GM23338 (cell line): ENCODE data around the gene AP4E1. TPM values are rescaled to one million over a fixed set of nuclear protein-coding genes. Genes with fewer than 3 reads are reported as not detected.

ENCODE experiments used
- ATAC-seq: fragments of 200-7000 bp; cut with Tn5 transposase; 3 replicates; pipeline ENCODE4 v1.9.1; 2020
- DNase-seq: peaks from one replicate; pipeline ENCODE4 v3.0.0-alpha.2; 2015; ENCODE audit warnings: low spot score
- H2AFZ ChIP-seq: fragments of 200-600 bp; sonication (generic); 2 replicates; pipeline ENCODE4 v1.8.0; 2016; ENCODE audit warnings: antibody characterized with exemption, mild to moderate bottlenecking, moderate library complexity
- H3F3A ChIP-seq: fragments of 200-600 bp; sonication (generic); replicated peaks from 2 replicates; pipeline ENCODE4 v1.8.0; 2017; ENCODE audit warnings: antibody characterized with exemption, mixed run types, low read depth
- H3K27ac ChIP-seq: fragments of 200-600 bp; sonication (generic); 2 replicates; pipeline ENCODE4 v1.6.1; 2016; ENCODE audit warnings: low read depth
- H3K27me3 ChIP-seq: fragments of 200-600 bp; sonication (generic); 2 replicates; pipeline ENCODE4 v1.8.0; 2016; ENCODE audit warnings: mild to moderate bottlenecking, mixed run types, moderate library complexity; ENCODE audit not compliant: insufficient read depth
- H3K36me3 ChIP-seq: fragments of 200-600 bp; sonication (generic); 2 replicates; pipeline ENCODE4 v1.8.0; 2016; ENCODE audit warnings: mild to moderate bottlenecking; ENCODE audit not compliant: insufficient read depth
- H3K4me1 ChIP-seq: fragments of 200-600 bp; sonication (generic); 2 replicates; pipeline ENCODE4 v1.8.0; 2016; ENCODE audit warnings: mild to moderate bottlenecking, moderate library complexity; ENCODE audit not compliant: insufficient read depth
- H3K4me2 ChIP-seq: fragments of 200-600 bp; sonication (generic); 2 replicates; pipeline ENCODE4 v1.7.1; 2017; ENCODE audit warnings: mixed run types
- H3K4me3 ChIP-seq: fragments of 200-600 bp; sonication (generic); 2 replicates; pipeline ENCODE4 v1.6.1; 2016; ENCODE audit warnings: mixed run types
- H3K79me2 ChIP-seq: fragments of 200-600 bp; sonication (generic); replicated peaks from 2 replicates; pipeline ENCODE4 v1.8.0; 2017; ENCODE audit warnings: mild to moderate bottlenecking; ENCODE audit not compliant: insufficient read depth
- H3K9me2 ChIP-seq: fragments of 200-600 bp; sonication (generic); 2 replicates; pipeline ENCODE4 v1.8.0; 2017; ENCODE audit not compliant: insufficient read depth
- H4K20me1 ChIP-seq: fragments of 200-600 bp; sonication (generic); replicated peaks from 2 replicates; pipeline ENCODE4 v1.8.0; 2017; ENCODE audit warnings: mild to moderate bottlenecking; ENCODE audit not compliant: insufficient read depth
- H3K27ac Mint-ChIP-seq: 2 replicates; pipeline ENCODE4 v1.8.0; 2020; ENCODE audit warnings: inconsistent platforms, mild to moderate bottlenecking, moderate library complexity, mixed read lengths
- H3K27me3 Mint-ChIP-seq: 3 replicates; pipeline ENCODE4 v1.8.0; 2022; ENCODE audit warnings: low read depth, mild to moderate bottlenecking, moderate library complexity, mixed read lengths, inconsistent platforms; ENCODE audit not compliant: insufficient read depth, poor library complexity
- H3K36me3 Mint-ChIP-seq: 3 replicates; pipeline ENCODE4 v1.8.0; 2021; ENCODE audit warnings: low read depth, mild to moderate bottlenecking, inconsistent platforms, moderate library complexity, mixed read lengths
- H3K4me1 Mint-ChIP-seq: 3 replicates; pipeline ENCODE4 v1.8.0; 2020; ENCODE audit warnings: mild to moderate bottlenecking, inconsistent platforms, mixed read lengths
- H3K4me3 Mint-ChIP-seq: 3 replicates; pipeline ENCODE4 v1.8.0; 2021; ENCODE audit warnings: moderate library complexity, mild to moderate bottlenecking, inconsistent platforms, mixed read lengths
- H3K9me3 Mint-ChIP-seq: 3 replicates; pipeline ENCODE4 v1.8.0; 2020; ENCODE audit warnings: moderate library complexity, mild to moderate bottlenecking, inconsistent platforms, mixed read lengths
- CREB1 ChIP-seq: fragments of 250-450 bp; sonication (Bioruptor Pico); IDR thresholded peaks from 2 replicates; pipeline ENCODE4 v1.5.0; 2020; ENCODE audit warnings: low read depth, mild to moderate bottlenecking, moderate library complexity
- EZH2 ChIP-seq: fragments of 200-600 bp; sonication (generic); IDR thresholded peaks from one replicate; pipeline ENCODE4 v1.8.0; 2017; ENCODE audit warnings: antibody characterized with exemption, mild to moderate bottlenecking, low read depth; ENCODE audit not compliant: unreplicated experiment
- EZH2phosphoT487 ChIP-seq: fragments of 200-600 bp; sonication (generic); IDR thresholded peaks from one replicate; pipeline ENCODE4 v1.8.1; 2018; ENCODE audit warnings: antibody characterized with exemption; ENCODE audit not compliant: unreplicated experiment
- JUNB ChIP-seq: IDR thresholded peaks from one replicate; pipeline ENCODE4 v1.6.1; 2016; ENCODE audit warnings: antibody characterized with exemption; ENCODE audit not compliant: unreplicated experiment
- STAT1 ChIP-seq: IDR thresholded peaks from one replicate; pipeline ENCODE4 v1.6.1; 2016; ENCODE audit warnings: antibody characterized with exemption; ENCODE audit not compliant: unreplicated experiment
- ZNF114 ChIP-seq: fragments of 250-450 bp; sonication (Bioruptor Pico); IDR thresholded peaks from 2 replicates; pipeline ENCODE4 v1.5.0; 2020; ENCODE audit warnings: mild to moderate bottlenecking, moderate library complexity
- ZNF331 ChIP-seq: fragments of 250-450 bp; sonication (Bioruptor Pico); IDR thresholded peaks from 2 replicates; pipeline ENCODE4 v1.5.0; 2020; ENCODE audit warnings: low read depth, mild to moderate bottlenecking, moderate library complexity
- polyA plus RNA-seq: library from polyadenylated mRNA; unstranded; fragments of >200 nt; fragmentation: Nextera tagmentation; extraction: Ambion mirVana; gene quantifications from 2 replicates; pipeline ENCODE4 v1.2.1, GENCODE V29; 2016
- total RNA-seq: library from RNA; depleted of rRNA; stranded (reverse); fragments of >200 nt; shearing (Covaris generic); gene quantifications from 2 replicates; pipeline ENCODE4 v1.2.3, GENCODE V29; 2014
- TF ChIP-seq, protein P1 (sequence below): fragments of 250-450 bp; sonication (Bioruptor Pico); IDR thresholded peaks from 2 replicates; pipeline ENCODE4 v1.5.0; 2020; ENCODE audit warnings: mild to moderate bottlenecking, moderate library complexity
- TF ChIP-seq, protein P2 (sequence below): IDR thresholded peaks from one replicate; pipeline ENCODE4 v1.6.1; 2018; ENCODE audit warnings: antibody characterized with exemption; ENCODE audit not compliant: unreplicated experiment
- TF ChIP-seq, protein P3 (sequence below): IDR thresholded peaks from 2 replicates; pipeline ENCODE4 v1.6.1; 2016; ENCODE audit warnings: antibody characterized with exemption

The AP4E1 gene
- total and polyA plus RNA-seq, 2 experiments from 2014 or later, result 4.4 to 15.4 TPM

DNA sequence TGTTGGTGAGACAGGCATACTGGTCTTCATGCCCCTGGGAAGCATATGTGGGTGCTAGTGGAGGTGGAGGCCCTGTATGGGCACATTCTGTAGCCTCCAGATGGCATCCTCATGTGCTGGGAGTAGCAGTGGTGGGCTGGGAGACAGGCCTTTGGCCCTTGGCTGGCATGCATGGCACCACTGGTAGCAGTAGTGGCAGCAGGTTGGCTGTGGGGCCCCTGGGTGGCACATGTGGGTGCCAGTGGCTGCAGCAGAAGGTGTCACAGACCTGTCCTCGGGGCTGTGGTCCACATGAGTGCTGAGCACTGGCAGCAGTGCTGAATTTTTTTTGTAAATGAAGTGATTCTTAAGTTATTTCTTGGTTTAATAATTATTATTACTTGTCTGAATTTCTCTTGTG is 115.0 kb downstream of the AP4E1 start:
- no peaks in the 10 kb centered on the region for H3K4me1 Mint-ChIP-seq
- no peak overlapping the region for H3K27ac ChIP-seq
- H3K4me2 ChIP-seq, result no peak overlapping the region

DNA sequence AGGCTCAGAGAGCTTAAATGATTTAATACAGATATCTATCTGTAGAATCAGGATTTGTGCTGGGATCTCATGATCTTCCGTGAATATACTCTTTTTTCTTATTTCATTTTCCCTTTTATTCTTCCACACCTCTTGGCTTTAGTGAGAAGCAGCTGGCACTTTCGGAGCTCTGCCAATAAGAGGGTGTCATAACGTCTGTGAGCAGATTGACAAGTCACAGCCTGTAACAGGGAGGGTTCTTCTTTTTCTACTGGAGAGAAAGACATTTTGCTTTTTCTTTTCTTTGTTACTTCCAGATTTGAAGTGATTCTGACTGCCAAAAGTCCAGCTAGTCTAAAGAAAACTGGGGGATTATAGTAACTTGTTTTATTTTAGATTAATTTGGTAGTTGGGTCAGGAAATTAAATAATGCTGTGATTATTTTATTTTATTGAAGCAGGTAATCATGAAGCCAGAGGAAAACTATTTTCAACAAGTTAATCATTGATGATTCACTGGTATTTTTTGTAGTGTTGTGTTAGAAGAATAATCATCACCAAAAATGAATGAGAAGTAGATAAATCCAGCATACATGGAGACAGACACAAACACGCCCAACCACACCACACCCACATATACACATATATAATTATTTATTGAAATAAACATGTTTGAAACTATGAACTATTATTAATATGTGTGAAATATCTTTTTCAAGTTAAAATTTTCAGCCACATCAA is 116.4 kb downstream of the AP4E1 start:
- H3K27me3 Mint-ChIP-seq, result peaks cover 2% of the 10 kb centered on the region
- Histone ChIP-seq H3K4me3 (no peak overlapping the region), H3K79me2 (no peaks in the 10 kb centered on the region), H3K27ac (no peak overlapping the region), H3F3A (no peaks in the 10 kb centered on the region), H3K27me3 (no peaks in the 10 kb centered on the region), H3K4me2 (no peak overlapping the region), H3K36me3 (no peaks in the 10 kb centered on the region), H3K4me1 (no peaks in the 10 kb centered on the region), H4K20me1 (no peaks in the 10 kb centered on the region), H2AFZ (no peak overlapping the region), H3K9me2 (no peaks in the 10 kb centered on the region)
- no peak overlapping the region for H3K27ac Mint-ChIP-seq
- H3K4me1 Mint-ChIP-seq, result no peaks in the 10 kb centered on the region
- no peak overlapping the region for H3K4me3 Mint-ChIP-seq
- ATAC-seq (no peak), DNase-seq (no peak)
- H3K36me3 Mint-ChIP-seq, result peaks cover 4% of the 10 kb centered on the region; the same call in 1 of the 3 replicates
- H3K9me3 Mint-ChIP-seq, result peaks cover 9% of the 10 kb centered on the region; the same call in 2 of the 3 replicates
- no peak for TF ChIP-seq CREB1 (CRISPR knock-in tag)
- no peak for TF ChIP-seq EZH2phosphoT487
- TF ChIP-seq, protein P1, sequence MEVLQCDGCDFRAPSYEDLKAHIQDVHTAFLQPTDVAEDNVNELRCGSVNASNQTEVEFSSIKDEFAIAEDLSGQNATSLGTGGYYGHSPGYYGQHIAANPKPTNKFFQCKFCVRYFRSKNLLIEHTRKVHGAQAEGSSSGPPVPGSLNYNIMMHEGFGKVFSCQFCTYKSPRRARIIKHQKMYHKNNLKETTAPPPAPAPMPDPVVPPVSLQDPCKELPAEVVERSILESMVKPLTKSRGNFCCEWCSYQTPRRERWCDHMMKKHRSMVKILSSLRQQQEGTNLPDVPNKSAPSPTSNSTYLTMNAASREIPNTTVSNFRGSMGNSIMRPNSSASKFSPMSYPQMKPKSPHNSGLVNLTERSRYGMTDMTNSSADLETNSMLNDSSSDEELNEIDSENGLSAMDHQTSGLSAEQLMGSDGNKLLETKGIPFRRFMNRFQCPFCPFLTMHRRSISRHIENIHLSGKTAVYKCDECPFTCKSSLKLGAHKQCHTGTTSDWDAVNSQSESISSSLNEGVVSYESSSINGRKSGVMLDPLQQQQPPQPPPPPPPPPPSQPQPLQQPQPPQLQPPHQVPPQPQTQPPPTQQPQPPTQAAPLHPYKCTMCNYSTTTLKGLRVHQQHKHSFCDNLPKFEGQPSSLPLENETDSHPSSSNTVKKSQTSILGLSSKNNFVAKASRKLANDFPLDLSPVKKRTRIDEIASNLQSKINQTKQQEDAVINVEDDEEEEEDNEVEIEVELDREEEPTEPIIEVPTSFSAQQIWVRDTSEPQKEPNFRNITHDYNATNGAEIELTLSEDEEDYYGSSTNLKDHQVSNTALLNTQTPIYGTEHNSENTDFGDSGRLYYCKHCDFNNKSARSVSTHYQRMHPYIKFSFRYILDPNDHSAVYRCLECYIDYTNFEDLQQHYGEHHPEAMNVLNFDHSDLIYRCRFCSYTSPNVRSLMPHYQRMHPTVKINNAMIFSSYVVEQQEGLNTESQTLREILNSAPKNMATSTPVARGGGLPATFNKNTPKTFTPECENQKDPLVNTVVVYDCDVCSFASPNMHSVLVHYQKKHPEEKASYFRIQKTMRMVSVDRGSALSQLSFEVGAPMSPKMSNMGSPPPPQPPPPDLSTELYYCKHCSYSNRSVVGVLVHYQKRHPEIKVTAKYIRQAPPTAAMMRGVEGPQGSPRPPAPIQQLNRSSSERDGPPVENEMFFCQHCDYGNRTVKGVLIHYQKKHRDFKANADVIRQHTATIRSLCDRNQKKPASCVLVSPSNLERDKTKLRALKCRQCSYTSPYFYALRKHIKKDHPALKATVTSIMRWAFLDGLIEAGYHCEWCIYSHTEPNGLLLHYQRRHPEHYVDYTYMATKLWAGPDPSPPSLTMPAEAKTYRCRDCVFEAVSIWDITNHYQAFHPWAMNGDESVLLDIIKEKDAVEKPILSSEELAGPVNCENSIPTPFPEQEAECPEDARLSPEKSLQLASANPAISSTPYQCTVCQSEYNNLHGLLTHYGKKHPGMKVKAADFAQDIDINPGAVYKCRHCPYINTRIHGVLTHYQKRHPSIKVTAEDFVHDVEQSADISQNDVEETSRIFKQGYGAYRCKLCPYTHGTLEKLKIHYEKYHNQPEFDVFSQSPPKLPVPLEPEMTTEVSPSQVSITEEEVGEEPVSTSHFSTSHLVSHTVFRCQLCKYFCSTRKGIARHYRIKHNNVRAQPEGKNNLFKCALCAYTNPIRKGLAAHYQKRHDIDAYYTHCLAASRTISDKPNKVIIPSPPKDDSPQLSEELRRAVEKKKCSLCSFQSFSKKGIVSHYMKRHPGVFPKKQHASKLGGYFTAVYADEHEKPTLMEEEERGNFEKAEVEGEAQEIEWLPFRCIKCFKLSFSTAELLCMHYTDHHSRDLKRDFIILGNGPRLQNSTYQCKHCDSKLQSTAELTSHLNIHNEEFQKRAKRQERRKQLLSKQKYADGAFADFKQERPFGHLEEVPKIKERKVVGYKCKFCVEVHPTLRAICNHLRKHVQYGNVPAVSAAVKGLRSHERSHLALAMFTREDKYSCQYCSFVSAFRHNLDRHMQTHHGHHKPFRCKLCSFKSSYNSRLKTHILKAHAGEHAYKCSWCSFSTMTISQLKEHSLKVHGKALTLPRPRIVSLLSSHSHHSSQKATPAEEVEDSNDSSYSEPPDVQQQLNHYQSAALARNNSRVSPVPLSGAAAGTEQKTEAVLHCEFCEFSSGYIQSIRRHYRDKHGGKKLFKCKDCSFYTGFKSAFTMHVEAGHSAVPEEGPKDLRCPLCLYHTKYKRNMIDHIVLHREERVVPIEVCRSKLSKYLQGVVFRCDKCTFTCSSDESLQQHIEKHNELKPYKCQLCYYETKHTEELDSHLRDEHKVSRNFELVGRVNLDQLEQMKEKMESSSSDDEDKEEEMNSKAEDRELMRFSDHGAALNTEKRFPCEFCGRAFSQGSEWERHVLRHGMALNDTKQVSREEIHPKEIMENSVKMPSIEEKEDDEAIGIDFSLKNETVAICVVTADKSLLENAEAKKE (CRISPR knock-in tag), result no peak
- no peak for TF ChIP-seq JUNB
- no peak for TF ChIP-seq EZH2

More for the DNA sequence above, 115.0 kb downstream of the AP4E1 start:
- H3F3A ChIP-seq, result no peaks in the 10 kb centered on the region
- H3K36me3 ChIP-seq, result no peaks in the 10 kb centered on the region
- Mint-ChIP-seq H3K27me3 (peaks cover 2% of the 10 kb centered on the region), H3K4me3 (no peak overlapping the region), H3K36me3 (peaks cover 4% of the 10 kb centered on the region; the same call in 1 of the 3 replicates), H3K9me3 (peaks cover 14% of the 10 kb centered on the region; the same call in 1 of the 3 replicates), H3K27ac (no peak overlapping the region)
- no peak overlapping the region for H3K4me3 ChIP-seq
- H3K79me2 ChIP-seq, result no peaks in the 10 kb centered on the region
- no peaks in the 10 kb centered on the region for H3K27me3 ChIP-seq
- no peaks in the 10 kb centered on the region for H3K9me2 ChIP-seq
- no peak for TF ChIP-seq ZNF114 (CRISPR knock-in tag)
- TF ChIP-seq, protein P2, sequence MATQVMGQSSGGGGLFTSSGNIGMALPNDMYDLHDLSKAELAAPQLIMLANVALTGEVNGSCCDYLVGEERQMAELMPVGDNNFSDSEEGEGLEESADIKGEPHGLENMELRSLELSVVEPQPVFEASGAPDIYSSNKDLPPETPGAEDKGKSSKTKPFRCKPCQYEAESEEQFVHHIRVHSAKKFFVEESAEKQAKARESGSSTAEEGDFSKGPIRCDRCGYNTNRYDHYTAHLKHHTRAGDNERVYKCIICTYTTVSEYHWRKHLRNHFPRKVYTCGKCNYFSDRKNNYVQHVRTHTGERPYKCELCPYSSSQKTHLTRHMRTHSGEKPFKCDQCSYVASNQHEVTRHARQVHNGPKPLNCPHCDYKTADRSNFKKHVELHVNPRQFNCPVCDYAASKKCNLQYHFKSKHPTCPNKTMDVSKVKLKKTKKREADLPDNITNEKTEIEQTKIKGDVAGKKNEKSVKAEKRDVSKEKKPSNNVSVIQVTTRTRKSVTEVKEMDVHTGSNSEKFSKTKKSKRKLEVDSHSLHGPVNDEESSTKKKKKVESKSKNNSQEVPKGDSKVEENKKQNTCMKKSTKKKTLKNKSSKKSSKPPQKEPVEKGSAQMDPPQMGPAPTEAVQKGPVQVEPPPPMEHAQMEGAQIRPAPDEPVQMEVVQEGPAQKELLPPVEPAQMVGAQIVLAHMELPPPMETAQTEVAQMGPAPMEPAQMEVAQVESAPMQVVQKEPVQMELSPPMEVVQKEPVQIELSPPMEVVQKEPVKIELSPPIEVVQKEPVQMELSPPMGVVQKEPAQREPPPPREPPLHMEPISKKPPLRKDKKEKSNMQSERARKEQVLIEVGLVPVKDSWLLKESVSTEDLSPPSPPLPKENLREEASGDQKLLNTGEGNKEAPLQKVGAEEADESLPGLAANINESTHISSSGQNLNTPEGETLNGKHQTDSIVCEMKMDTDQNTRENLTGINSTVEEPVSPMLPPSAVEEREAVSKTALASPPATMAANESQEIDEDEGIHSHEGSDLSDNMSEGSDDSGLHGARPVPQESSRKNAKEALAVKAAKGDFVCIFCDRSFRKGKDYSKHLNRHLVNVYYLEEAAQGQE, result no peak
- TF ChIP-seq, protein P3, sequence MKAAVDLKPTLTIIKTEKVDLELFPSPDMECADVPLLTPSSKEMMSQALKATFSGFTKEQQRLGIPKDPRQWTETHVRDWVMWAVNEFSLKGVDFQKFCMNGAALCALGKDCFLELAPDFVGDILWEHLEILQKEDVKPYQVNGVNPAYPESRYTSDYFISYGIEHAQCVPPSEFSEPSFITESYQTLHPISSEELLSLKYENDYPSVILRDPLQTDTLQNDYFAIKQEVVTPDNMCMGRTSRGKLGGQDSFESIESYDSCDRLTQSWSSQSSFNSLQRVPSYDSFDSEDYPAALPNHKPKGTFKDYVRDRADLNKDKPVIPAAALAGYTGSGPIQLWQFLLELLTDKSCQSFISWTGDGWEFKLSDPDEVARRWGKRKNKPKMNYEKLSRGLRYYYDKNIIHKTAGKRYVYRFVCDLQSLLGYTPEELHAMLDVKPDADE, result no peak
- TF ChIP-seq STAT1, result no peak
- no peak for TF ChIP-seq ZNF331 (CRISPR knock-in tag)
- no peak for ATAC-seq
- DNase-seq, result no peak
- no peaks in the 10 kb centered on the region for H3K4me1 ChIP-seq
- H2AFZ ChIP-seq, result no peak overlapping the region
- H4K20me1 ChIP-seq, result no peaks in the 10 kb centered on the region
